ENCODE data around the gene NEUROD4. TPM values are rescaled to one million over a fixed set of nuclear protein-coding genes. Genes with fewer than 3 reads are reported as not detected.

NEUROD4 gene
- total and polyA plus RNA-seq, 10 of the 15 experiments (the other 5 are each of a cell fraction or from before 2014, with no cell fraction given) = 0.06 TPM; not detected in 9

GRCh38 chr12:54987611-54988231, 32.1 kb upstream of the NEUROD4 start:
- intact Hi-C loops (cut with micrococcal nuclease; ENCODE audit: unreplicated experiment) = no loop called here

GRCh38 chr12:54988402-54989054, 31.2 kb upstream of the NEUROD4 start:
- Histone ChIP-seq H3K27me3 (replicated peaks in 1 of 2; ENCODE audit: control insufficient read depth in 2 of 2, insufficient read depth in 2 of 2, low read length in 1 of 2) (no peaks in the 10 kb centered on the region), H3K9me3 (replicated peaks; ENCODE audit: control insufficient read depth, insufficient read depth, low read length) (no peaks in the 10 kb centered on the region; the same call in 2 of the 3 replicates), H4K20me1 (ENCODE audit: control insufficient read depth, insufficient read depth) (no peaks in the 10 kb centered on the region), H2AFZ (ENCODE audit: control insufficient read depth, low read depth, low read length) (peak overlapping the region; percentile 73), H3K4me3 (no peak overlapping the region), H3K36me3 (ENCODE audit: control insufficient read depth in 2 of 2, insufficient read depth in 2 of 2, low read length in 1 of 2) (no peaks in the 10 kb centered on the region), H3K4me1 (ENCODE audit: control insufficient read depth, insufficient read depth, low read length) (peaks cover 32% of the 10 kb centered on the region), H3K4me2 (ENCODE audit: control insufficient read depth, insufficient read depth) (peak overlapping the region; percentile 17), H3K9ac (ENCODE audit: control insufficient read depth, insufficient read depth, low read length) (no peak overlapping the region), H3K27ac (ENCODE audit: control insufficient read depth, insufficient read depth) (peak overlapping the region; percentile 34; the same call in 1 of the 2 replicates), H3K79me2 (ENCODE audit: control insufficient read depth, insufficient read depth, low read length) (peaks cover 9% of the 10 kb centered on the region)
- intact Hi-C loops (cut with micrococcal nuclease; ENCODE audit: unreplicated experiment) (no loop called here), in situ Hi-C loops (cut with MboI) (no loop called here)
- DNase-seq (ENCODE audit: low read depth, low spot score) (no peak), FAIRE-seq (no peak), ATAC-seq (peak; percentile 6; the same call in 1 of the 3 replicates)
- TF ChIP-seq YY1 (IDR thresholded peaks at IDR 0.05; ENCODE audit: low read depth, low read length) (0 out of 2 replicates have a peak, but pooled peaks have one; percentile 39), TCF12 (IDR thresholded peaks at IDR 0.05; ENCODE audit: low read depth, low read length) (peak; percentile 59; the same call in 1 of the 2 replicates), SPI1 (IDR thresholded peaks at IDR 0.05; ENCODE audit: borderline replicate concordance, insufficient read depth, low read depth, low read length) (no peak)
- ChIA-PET SMC1A (ENCODE audit: uncharacterized antibody, unreplicated experiment) (interaction anchor here (0.6 to 1.7 kb wide), 4 partner anchors 13 to 394 kb away, joined by 3 to 8 read pairs (median 4); no protein-coding TSS in a partner anchor), POLR2A (interaction anchor here (1.1 kb wide), 1 partner anchor 13 kb away, joined by 3 read pairs; no protein-coding TSS in a partner anchor), CTCF (interaction anchor here (0.5 to 1.5 kb wide), 4 partner anchors 27 to 239 kb away, joined by 3 to 9 read pairs (median 3); no protein-coding TSS in a partner anchor), RAD21 (ENCODE audit: unreplicated experiment) (interaction anchor here (1.0 to 1.7 kb wide), 3 partner anchors 9 to 84 kb away, joined by 3 to 6 read pairs (median 3); no protein-coding TSS in a partner anchor)
- WGBS (ENCODE audit: insufficient coverage, insufficient replicate concordance, low lambda C conversion rate, missing lambda C conversion rate) = 6% methylated on average over 1 of the region's 1 CpG
- BruUV-seq (replicated peaks) = no TSS peak

More at GRCh38 chr12:54987611-54988231, 32.1 kb upstream of the NEUROD4 start:
- Histone ChIP-seq H4K20me1 (ENCODE audit: control insufficient read depth, insufficient read depth) (no peaks in the 10 kb centered on the region), H3K4me3 (no peak overlapping the region), H3K4me1 (ENCODE audit: control insufficient read depth, insufficient read depth, low read length) (peaks cover 32% of the 10 kb centered on the region), H3K4me2 (ENCODE audit: control insufficient read depth, insufficient read depth) (no peak overlapping the region), H3K27ac (ENCODE audit: control insufficient read depth, insufficient read depth) (no peak overlapping the region), H3K9me3 (replicated peaks; ENCODE audit: control insufficient read depth, insufficient read depth, low read length) (no peaks in the 10 kb centered on the region; the same call in 2 of the 3 replicates), H3K27me3 (replicated peaks in 1 of 2; ENCODE audit: control insufficient read depth in 2 of 2, insufficient read depth in 2 of 2, low read length in 1 of 2) (no peaks in the 10 kb centered on the region), H3K79me2 (ENCODE audit: control insufficient read depth, insufficient read depth, low read length) (peaks cover 16% of the 10 kb centered on the region), H2AFZ (ENCODE audit: control insufficient read depth, low read depth, low read length) (no peak overlapping the region), H3K36me3 (ENCODE audit: control insufficient read depth in 2 of 2, insufficient read depth in 2 of 2, low read length in 1 of 2) (no peaks in the 10 kb centered on the region), H3K9ac (ENCODE audit: control insufficient read depth, insufficient read depth, low read length) (no peak overlapping the region)
- no TSS peak for BruUV-seq (replicated peaks)
- ATAC-seq = no peak
- FAIRE-seq = no peak
- SMC1A ChIA-PET (ENCODE audit: uncharacterized antibody, unreplicated experiment) = interaction anchor here (0.6 to 1.7 kb wide), 6 partner anchors 12 to 394 kb away, joined by 3 to 8 read pairs (median 4); no protein-coding TSS in a partner anchor
- in situ Hi-C loops (cut with MboI) = no loop called here
- CTCF ChIA-PET = interaction anchor here (0.8 to 1.5 kb wide), 4 partner anchors 15 to 238 kb away, joined by 3 to 9 read pairs (median 3); no protein-coding TSS in a partner anchor
- POLR2A ChIA-PET = interaction anchor here (0.7 to 1.1 kb wide), 2 partner anchors 11 to 12 kb away, joined by 3 read pairs; no protein-coding TSS in a partner anchor
- DNase-seq (ENCODE audit: low read depth, low spot score) = no peak
- 83% methylated on average over 4 of the region's 4 CpGs for WGBS (ENCODE audit: insufficient coverage, insufficient replicate concordance, low lambda C conversion rate, missing lambda C conversion rate)
- RAD21 ChIA-PET (ENCODE audit: unreplicated experiment) = interaction anchor here (1.0 to 1.7 kb wide), 3 partner anchors 10 to 84 kb away, joined by 3 to 6 read pairs (median 3); no protein-coding TSS in a partner anchor
- no peak for TF ChIP-seq ZNF384 (IDR thresholded peaks at IDR 0.05; ENCODE audit: borderline replicate concordance, low read depth, low read length)
- TF ChIP-seq BMI1 (IDR thresholded peaks at IDR 0.05; ENCODE audit: borderline replicate concordance) = no peak
- TF ChIP-seq POLR2AphosphoS2 (IDR thresholded peaks at IDR 0.05; ENCODE audit: low read depth, low read length) = no peak
- no peak for TF ChIP-seq SMAD5 (IDR thresholded peaks at IDR 0.05; ENCODE audit: low read depth)

Data from GM12878 (cell line).